Stimulated activated naive CD4-positive, alpha-beta T cell treated with Interleukin-2 at 50 U/mL for 16 hours (primary cell): ENCODE data around the gene TRPT1.

Source experiments
- DNase-seq: peaks from one replicate; lab custom pipeline; 2025; lab: John Stamatoyannopoulos, UW

Gene TRPT1

DNA sequence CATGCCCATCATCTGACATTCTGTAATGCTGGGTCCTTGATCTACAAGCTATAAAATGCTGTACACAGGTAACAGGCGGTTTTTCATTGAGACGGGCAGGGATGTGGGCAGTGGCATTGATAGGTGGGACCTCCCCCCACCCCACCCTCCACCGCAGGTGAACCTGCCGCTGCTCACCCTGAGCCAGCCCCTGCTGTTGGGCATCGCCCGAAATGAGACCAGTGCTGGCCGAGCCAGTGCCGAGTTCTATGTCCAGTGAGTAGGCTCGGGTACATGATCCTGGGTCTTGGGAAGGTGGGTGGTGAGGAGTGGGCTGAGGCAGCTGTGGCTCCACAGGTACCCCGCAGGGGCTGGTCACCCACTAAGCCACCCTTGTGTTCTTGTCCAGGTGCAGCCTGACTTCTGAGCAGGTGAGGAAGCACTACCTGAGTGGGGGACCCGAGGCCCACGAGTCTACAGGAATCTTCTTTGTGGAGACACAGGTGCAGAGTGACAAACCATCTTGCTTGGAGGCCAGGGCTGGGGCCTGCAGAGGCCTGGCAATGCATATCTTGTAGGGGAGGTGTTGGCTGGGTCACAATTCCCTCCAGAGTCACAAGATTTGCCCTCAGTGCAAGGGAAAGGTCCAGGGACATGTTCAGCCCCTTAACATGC is 3.2 kb upstream of the TRPT1 start:
- DNase-seq: no peak

DNA sequence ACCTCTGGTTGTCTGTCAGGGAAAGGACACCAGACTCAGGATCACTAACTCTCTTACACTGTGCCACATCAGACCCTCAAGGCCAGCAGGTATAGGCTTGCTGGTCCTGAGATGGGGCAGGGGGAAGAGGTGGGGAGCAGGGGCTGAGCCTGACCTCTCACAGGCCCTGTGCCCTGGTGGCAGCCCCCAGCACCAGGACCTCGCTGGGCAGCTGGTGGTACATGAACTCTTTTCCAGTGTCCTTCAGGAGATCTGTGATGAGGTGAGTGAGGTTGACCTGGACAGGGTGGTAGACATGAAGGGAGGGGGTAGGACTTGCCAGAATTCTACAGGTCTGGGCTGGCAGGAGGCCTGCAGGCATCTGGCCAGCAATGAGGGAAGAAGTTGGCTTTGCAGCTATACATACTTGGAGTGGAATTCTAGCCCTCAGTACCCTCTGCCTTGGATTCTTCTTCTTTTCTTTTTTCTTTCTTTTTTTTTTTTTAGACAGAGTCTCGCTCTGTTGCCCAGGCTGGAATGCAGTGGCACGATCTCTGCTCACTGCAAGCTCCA is 1.5 kb upstream of the TRPT1 start:
- no peak for DNase-seq

DNA sequence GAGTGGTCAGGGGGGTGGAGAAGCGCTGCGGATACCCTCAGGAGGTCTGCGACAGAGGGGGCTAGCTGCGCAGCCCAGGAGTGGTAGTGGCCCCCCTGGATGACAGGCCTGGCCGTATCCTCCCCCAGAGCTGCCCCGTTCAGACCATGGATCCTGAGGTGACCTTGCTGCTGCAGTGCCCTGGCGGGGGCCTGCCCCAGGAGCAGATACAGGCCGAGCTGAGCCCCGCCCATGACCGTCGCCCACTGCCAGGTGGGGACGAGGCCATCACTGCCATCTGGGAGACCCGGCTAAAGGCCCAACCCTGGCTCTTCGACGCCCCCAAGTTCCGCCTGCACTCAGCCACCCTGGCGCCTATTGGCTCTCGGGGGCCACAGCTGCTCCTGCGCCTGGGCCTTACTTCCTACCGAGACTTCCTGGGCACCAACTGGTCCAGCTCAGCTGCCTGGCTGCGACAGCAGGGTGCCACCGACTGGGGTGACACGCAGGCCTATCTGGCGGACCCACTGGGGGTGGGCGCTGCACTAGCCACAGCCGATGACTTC is 593 bp upstream of the TRPT1 start:
- DNase-seq: peak; percentile 52

- no peak for DNase-seq
Measured at GRCh38 chr11:64224891-64225607, 937 bp downstream of the TRPT1 start.

GRCh38 chr11:64224151-64224890 is 1.7 kb downstream of the TRPT1 start:
- no peak for DNase-seq

GRCh38 chr11:64223001-64223651 is 2.9 kb downstream of the TRPT1 start:
- no peak for DNase-seq

DNA sequence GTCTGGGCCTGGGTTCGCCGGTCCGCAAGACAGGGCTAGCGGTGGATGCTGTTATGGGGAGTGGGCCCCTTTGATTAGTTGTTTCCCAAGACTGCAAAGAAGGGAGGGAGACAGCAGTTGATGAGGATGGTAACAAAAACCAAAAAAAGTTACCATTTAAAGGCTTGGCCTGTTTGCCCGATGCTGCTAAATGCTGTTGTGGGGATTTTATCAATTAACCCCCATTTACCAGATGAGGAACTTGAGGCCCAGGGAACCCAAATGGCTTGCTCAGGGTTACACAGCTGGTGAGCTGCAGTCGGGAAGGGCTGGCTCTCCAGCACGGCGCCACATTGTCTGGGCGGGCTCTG is 3.4 kb downstream of the TRPT1 start:
- no peak for DNase-seq

DNA sequence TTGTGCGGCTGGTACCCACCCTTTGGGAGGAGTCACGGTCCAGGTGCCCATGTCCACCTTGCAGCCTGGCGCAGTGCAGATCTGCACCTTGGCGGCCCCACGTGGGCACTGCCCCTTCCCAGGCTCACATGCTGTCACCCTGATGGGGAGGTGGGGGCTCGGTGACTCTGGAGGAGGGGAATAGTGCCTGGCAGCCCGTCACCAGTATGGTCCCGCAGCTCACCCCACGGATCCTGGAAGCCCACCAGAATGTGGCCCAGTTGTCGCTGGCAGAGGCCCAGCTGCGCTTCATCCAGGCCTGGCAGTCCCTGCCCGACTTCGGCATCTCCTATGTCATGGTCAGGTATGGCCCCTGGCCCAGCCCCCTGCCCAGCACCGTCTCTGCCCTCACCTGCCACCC is 5.2 kb downstream of the TRPT1 start:
- DNase-seq: no peak

GRCh38 chr11:64220271-64220670 is 5.7 kb downstream of the TRPT1 start:
- DNase-seq: no peak

DNA sequence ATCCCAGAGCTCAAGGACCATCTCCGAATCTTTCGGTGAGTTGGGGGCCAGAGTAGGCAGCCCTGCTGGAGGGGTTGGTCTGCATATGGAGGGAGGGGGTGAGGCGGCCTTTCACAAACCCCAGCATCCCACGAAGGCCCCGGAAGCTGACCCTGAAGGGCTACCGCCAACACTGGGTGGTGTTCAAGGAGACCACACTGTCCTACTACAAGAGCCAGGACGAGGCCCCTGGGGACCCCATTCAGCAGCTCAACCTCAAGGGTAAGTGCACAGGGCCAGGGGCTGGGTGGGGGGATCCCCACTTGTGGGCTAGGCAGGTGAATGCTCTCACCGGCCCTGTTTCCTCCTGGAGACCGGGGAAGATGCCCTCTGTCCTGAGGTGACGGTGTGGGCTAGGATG is 6.2 kb downstream of the TRPT1 start:
- no peak for DNase-seq

GRCh38 chr11:64219354-64219684 is 6.7 kb downstream of the TRPT1 start:
- DNase-seq: no peak

GRCh38 chr11:64218628-64219353 is 7.2 kb downstream of the TRPT1 start:
- DNase-seq: no peak

DNA sequence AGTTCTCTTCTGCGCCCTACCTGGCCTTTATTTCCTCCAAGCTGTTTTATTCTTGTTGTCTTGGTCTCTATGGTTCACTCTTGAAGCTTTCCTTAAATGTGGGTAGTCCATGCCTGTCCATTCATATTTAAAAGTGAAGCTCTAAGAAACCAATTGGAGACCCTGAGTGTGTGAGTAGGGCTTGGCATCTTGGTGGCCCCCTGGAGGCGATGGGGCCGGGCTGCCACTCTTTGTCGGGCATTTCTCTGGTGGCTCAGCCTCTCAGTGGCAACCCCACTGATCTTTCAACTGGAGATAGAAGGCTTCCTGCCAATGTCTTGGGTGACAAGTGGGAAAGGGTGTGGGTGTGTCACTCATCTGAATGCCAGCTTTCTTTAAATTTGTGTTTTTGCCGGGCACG is 9.1 kb downstream of the TRPT1 start:
- DNase-seq: no peak

DNA sequence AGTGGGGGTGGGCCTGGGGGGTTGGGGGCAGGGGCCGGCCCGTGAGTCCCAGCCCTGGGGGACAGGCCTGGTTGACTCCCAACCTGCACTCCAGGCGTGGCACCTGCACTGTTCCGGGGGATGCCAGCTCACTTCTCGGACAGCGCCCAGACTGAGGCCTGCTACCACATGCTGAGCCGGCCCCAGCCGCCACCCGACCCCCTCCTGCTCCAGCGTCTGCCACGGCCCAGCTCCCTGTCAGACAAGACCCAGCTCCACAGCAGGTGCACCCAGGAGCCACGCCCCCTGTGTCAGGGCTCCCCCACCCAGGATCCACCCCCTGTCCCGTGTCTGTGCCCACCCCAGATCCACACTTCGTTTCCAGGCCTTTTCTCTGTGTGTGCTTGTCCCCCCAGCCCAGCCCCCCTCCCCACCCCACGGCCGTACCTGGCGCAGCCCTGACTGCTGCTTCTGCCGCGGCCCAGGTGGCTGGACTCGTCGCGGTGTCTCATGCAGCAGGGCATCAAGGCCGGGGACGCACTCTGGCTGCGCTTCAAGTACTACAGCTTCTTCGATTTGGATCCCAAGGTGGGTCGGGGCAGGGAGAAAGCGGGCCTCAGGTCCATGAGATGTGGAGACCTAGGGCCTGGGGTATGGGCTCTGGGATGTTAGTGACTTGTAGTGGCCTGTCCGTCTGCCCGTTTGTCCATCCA is 14.7 kb downstream of the TRPT1 start:
- no peak for DNase-seq

DNA sequence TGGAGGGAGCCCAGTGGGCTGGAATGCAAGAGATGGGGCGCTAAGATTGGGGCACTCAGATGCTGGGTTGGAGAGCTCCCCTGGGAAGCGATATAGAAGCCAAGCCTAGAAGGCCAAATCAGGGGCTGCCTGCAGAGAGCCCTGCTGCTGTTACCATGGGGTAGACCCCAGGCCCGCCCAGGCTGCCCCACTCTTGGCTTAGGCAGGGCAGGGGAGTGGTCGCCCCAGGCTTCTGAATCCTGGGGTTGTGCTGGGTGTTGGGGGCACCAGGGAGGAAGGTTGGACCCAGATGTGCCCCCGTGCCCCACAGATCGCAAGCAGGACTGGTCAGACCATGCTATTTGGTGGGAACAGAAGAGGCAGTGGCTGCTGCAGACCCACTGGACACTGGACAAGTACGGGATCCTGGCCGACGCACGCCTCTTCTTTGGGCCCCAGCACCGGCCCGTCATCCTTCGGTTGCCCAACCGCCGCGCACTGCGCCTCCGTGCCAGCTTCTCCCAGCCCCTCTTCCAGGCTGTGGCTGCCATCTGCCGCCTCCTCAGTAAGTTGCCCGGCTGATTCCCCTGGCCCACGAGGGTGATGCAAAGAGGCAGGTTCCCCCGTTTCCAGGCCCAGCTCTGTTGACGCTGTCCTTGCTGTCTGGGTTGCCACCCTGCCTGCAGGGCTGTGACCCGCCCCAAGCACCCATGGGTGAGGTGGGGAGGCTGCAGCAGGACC is 15.5 kb downstream of the TRPT1 start:
- DNase-seq: no peak

GRCh38 chr11:64209563-64209843 is 16.5 kb downstream of the TRPT1 start:
- no peak for DNase-seq

GRCh38 chr11:64208796-64209562 is 17.0 kb downstream of the TRPT1 start:
- no peak for DNase-seq

- DNase-seq: no peak
Measured at GRCh38 chr11:64208086-64208795, 17.7 kb downstream of the TRPT1 start.
